A549 (cell line): ENCODE results near the gene BMAL1.
A peak's percentile ranks its signal among the peaks of the same experiment; 100 is the strongest.

Source experiments
- CTCF ChIP-seq: fragments of >200 bp; sonication (Bioruptor Twin); formaldehyde crosslinking; IDR thresholded peaks from 3 replicates; pipeline ENCODE4 v1.5.1; 2016
- E2F6 ChIP-seq: IDR thresholded peaks from 2 replicates; pipeline ENCODE4 v1.6.1; 2012; ENCODE audit warnings: low read depth, borderline replicate concordance
- EHMT2 ChIP-seq: fragments of 200-600 bp; sonication (generic); IDR thresholded peaks from 2 replicates; pipeline ENCODE4 v1.6.1; 2016; ENCODE audit warnings: antibody characterized with exemption, low read depth, mild to moderate bottlenecking, moderate library complexity
- EP300 ChIP-seq, 2 experiments: fragments of >200 bp; sonication (Bioruptor Twin); formaldehyde crosslinking; IDR thresholded peaks; 2 replicates in 1 of 2; 3 replicates in 1 of 2; pipeline ENCODE4 v1.6.1; 2016 to 2017
- MAFK ChIP-seq: fragments of 450-650 bp; IDR thresholded peaks from 2 replicates; pipeline ENCODE4 v1.6.1; 2014; ENCODE audit not compliant: partially characterized antibody
- MAX ChIP-seq: IDR thresholded peaks from 2 replicates; pipeline ENCODE4 v1.6.1; 2012
- POLR2AphosphoS2 ChIP-seq: conservative IDR thresholded peaks from 2 replicates; pipeline ENCODE4 v1.6.1; 2012; ENCODE audit warnings: low read length, improper control_type of control experiment, inconsistent platforms
- RAD21 ChIP-seq, 2 experiments: fragments of >200 bp in 1 of 2; sonication (Bioruptor Twin) in 1 of 2; formaldehyde crosslinking in 1 of 2; IDR thresholded peaks in 1 of 2; conservative IDR thresholded peaks in 1 of 2; 2 replicates in 1 of 2; 3 replicates in 1 of 2; pipeline ENCODE4 v1.6.1; 2012 to 2018; ENCODE audit warnings: inconsistent platforms in 1 of 2
- RCOR1 ChIP-seq: fragments of 150-350 bp; IDR thresholded peaks from 2 replicates; pipeline ENCODE4 v1.6.1; 2014; ENCODE audit warnings: antibody characterized with exemption, low read length, low read depth
- RFX5 ChIP-seq: fragments of 450-650 bp; IDR thresholded peaks from 2 replicates; pipeline ENCODE4 v1.7.1; 2014; ENCODE audit warnings: antibody characterized with exemption, mild to moderate bottlenecking, moderate library complexity
- SMC3 ChIP-seq: fragments of >200 bp; sonication (Bioruptor Twin); formaldehyde crosslinking; IDR thresholded peaks from 3 replicates; pipeline ENCODE4 v1.6.1; 2018; ENCODE audit warnings: inconsistent platforms
- USF2 ChIP-seq: fragments of 450-650 bp; IDR thresholded peaks from 2 replicates; pipeline ENCODE4 v1.6.1; 2014; ENCODE audit warnings: antibody characterized with exemption
- ZNF302 ChIP-seq: fragments of 250-450 bp; sonication (Bioruptor Pico); IDR thresholded peaks from 2 replicates; pipeline ENCODE4 v1.9.0; 2021; ENCODE audit warnings: inconsistent platforms, mild to moderate bottlenecking, moderate library complexity

GRCh38 chr11:13289081-13289480 lies 11.5 kb downstream of the BMAL1 start:
- no peak for TF ChIP-seq RCOR1
- TF ChIP-seq MAX: no peak
- no peak for TF ChIP-seq MAFK
- no peak for TF ChIP-seq EHMT2
- TF ChIP-seq USF2: no peak
- TF ChIP-seq EP300 (IDR thresholded peaks at IDR 0.05): no peak
- peak; percentile 28; the same call in 1 of the 3 replicates for TF ChIP-seq SMC3
- peak; percentile 6; the same call in 1 of the 3 replicates for TF ChIP-seq CTCF
- TF ChIP-seq POLR2AphosphoS2: no peak
- no peak for TF ChIP-seq E2F6
- peak in 1 of 2 experiments; percentile 42; a peak in 3 of 5 replicates for TF ChIP-seq RAD21 (conservative IDR thresholded peaks at IDR 0.05 in 1 of 2, IDR thresholded peaks at IDR 0.05 in 1 of 2)
- TF ChIP-seq RFX5: no peak
- TF ChIP-seq ZNF302: no peak
